Left cardiac atrium (tissue), 4 donors: ENCODE results near the gene FAM114A1. TPM values are rescaled to one million over a fixed set of nuclear protein-coding genes. Genes with fewer than 3 reads are reported as not detected.
A peak's percentile ranks its signal among the peaks of the same experiment; 100 is the strongest.
"Not testable (repeated sequence)": the region's sequence is repeated elsewhere in the genome, so short reads cannot be mapped to it uniquely, and the experiment has no call there.

Experiments used
- ATAC-seq, 2 donors: fragments of 200-7000 bp; cut with Tn5 transposase; one replicate each; pipeline ENCODE4 v1.9.1; 2020; ENCODE audit warnings: mild to moderate bottlenecking in 2 of 2, moderate library complexity in 2 of 2
- DNase-seq: peaks from one replicate; pipeline ENCODE4 v3.0.0-alpha.2; 2020
- intact Hi-C, 2 donors: fragments of 100-400 bp; cut with DNase I; formaldehyde crosslinking; loops; one replicate each; pipeline versions ENCODE4 v1.14.1 to v1.15.1; 2022 to 2023
- total RNA-seq, 2 donors: library from RNA; stranded (reverse); fragmentation: NEBNext Ultra II Directional; extraction: Animal tissue kit (Norgen Biotek cat#: 25700); gene quantifications; one replicate each; pipeline ENCODE4 v1.2.1, GENCODE V29; 2021
- donor health status: DM: no; HTN: yes; CAD: no.
- donor health status: DM: no; HTN: yes; CAD: no; lungs with severe emphysema.
- donor health status: DM: yes; HTN: yes; CAD: no.
- donor health status: Dilated cardiomyopathy.

FAM114A1 gene
- total RNA-seq, 2 donors from 2014 or later = 38.3 to 49.2 TPM

GRCh38 chr4:38921151-38921550, 53.5 kb downstream of the FAM114A1 start:
- DNase-seq = no peak
- intact Hi-C loops = no loop called here
- no peak for ATAC-seq

DNA sequence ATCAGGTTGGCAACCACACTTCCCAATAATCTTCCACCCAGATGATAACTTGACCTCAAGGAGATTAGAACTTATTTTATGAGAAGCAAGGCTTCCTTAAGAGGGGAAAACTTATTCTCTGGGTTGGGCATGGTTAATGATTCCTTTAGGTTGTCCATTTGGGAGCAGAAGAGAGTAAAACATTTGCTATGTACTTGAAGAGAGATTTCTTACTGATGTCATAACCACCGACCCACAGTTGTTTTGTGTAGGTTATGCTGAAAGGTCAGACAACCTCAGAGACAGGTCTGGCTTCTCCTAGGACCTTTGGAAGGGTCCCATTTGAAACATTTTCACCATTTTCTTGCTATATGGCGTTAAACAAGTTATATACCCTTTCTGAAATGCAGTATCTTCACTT, 56.1 kb downstream of the FAM114A1 start:
- no peak for ATAC-seq
- no peak for DNase-seq

GRCh38 chr4:38924353-38924752, 56.7 kb downstream of the FAM114A1 start:
- peak in 1 of 2 donors; percentile 44 for ATAC-seq
- DNase-seq = no peak
- intact Hi-C loops = no loop called here

More for the DNA sequence above, 56.1 kb downstream of the FAM114A1 start:
- intact Hi-C loops = no loop called here

DNA sequence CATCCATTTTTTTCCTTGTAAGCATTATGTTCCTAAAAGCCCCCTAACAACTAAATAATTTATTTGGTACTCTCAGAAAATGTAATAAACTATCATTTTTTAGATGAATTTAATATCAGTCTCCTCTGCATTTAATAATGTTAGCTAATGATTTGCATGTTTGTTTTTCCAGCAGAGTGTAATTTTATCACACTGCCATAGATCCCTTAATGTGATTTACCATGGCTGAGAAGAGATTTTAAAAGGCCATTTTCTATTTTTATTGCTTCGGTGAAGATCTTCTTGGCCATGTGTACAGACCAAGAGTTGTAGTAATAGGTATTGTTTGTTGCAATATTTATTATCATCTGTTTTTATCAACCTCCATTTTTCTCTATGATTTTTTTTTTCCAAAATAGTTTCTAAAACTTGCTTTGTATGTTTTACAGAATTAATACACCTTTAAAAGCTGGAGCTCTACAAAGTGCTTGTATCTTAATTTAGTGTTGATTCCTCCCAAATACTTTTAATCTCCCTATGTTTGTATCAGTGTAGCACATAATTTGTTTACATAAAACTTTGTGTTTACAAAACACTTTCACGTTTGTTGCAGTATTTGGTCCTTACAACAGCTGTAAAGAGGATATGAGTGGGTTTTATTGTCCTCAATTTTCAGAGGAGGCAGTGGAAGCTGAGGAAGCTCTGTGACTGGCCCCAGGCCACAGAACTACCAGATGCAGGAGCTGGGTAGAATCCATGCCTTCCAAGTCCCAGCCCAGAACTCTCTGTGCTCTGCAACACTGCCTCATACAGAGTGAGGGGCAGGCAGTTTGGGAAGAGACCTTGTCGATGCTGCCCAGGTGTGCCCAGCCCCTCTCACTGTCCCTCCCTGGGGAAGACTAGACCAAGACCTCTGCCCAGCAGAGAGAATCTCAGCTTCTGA, 58.1 kb downstream of the FAM114A1 start:
- intact Hi-C loops = no loop called here
- no peak for DNase-seq
- no peak for ATAC-seq

DNA sequence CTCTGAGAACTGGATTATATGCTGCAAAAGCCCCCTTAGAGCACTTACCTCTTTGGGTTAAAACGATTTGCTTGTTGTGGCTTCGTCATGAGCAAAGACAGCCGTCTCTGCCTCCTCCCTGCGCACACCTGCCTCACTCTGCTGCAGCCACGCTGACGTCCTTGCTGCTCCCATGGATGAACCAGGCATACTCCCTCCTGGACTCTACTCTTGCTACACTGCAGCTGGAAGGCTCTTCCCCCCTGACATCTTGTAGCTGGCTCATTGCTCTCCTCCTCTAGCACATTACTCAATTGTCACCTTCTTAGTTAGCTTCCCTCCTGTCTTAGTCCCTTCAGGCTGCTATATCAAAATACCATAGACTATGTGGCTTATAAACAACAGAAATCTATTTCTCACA, 59.3 kb downstream of the FAM114A1 start:
- ATAC-seq (no peak), DNase-seq (no peak)
- intact Hi-C loops = no loop called here

- intact Hi-C loops = no loop called here
- no peak for DNase-seq
- ATAC-seq = no peak
Observed at GRCh38 chr4:38928568-38928967, 61.0 kb downstream of the FAM114A1 start.

DNA sequence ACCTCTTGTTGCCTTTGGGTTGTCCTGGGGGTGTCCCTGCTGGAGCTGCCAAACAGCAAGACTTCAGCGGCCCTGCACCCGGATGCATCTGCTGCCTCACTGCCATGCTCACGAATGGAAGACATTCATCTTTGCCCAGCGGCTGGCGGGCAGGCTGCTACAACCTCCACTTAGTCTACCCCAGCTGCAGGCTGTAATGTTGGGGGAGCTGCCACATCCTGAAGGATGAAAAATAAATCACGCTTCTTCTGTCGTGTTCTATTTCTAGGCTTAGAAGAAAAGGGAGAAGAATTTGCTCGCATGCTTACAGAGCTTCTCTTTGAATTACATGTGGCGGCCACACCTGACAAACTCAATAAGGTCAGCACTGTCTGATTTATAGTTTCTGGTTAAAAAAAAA, 61.4 kb downstream of the FAM114A1 start:
- no peak for DNase-seq
- no peak for ATAC-seq
- intact Hi-C loops = no loop called here

DNA sequence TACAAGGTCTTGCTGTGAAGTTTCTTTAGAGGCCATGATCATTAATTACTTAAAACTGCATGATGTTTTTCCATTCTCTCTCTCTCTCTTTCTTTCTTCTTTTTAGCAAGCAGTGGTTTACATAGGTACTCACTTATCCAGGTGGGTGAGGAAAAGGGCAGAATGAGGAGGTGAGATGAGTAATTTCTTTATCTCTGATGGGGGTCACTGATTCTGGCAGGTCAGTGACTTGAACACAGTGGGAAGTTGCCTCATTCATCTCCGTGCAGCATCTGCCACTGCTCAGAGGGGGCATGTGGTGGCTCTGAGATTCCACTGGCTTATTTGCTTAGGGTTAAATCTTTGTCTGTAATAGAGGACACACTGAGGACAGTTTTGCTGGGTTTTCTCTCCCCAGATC, 62.6 kb downstream of the FAM114A1 start:
- intact Hi-C loops = no loop called here
- ATAC-seq (no peak), DNase-seq (no peak)

DNA sequence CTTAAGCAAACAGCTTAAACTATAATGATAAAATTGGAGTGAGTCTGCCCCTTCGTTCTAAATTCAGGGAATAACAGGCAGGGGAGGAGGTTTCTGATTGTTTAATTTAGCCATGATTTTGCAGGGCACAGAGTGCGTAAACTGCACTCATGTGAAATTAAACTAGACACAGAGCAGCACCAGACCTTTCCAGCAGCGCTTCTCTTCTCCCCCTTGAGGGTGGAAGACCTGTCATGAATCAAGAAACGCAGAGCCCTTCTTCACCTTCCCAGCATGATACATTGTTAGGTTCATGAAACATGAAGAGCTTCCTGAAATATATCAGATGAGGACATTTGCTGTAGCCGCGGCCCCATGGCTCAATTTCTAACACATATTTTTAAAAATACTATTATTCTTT, 63.1 kb downstream of the FAM114A1 start:
- no peak for ATAC-seq
- intact Hi-C loops = no loop called here
- DNase-seq = no peak

DNA sequence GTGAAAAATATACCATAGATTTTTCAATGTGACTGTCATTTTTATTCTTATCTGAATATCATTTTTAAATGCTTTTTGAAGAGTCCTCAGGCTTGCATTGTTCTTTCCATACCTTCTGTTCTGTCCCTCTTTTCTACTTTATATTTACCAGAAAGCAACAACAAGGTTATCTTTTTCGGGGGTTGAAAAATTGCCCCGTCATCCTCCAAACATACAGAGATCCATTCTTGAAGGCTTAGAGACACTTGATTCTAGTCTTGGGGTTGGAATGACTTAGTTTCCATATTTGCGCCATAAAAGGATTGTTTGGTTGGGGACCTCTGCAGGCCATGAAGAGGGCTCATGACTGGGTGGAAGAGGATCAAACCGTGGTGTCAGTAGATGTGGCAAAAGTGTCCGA, 63.5 kb downstream of the FAM114A1 start:
- no peak for ATAC-seq
- intact Hi-C loops = no loop called here
- no peak for DNase-seq

DNA sequence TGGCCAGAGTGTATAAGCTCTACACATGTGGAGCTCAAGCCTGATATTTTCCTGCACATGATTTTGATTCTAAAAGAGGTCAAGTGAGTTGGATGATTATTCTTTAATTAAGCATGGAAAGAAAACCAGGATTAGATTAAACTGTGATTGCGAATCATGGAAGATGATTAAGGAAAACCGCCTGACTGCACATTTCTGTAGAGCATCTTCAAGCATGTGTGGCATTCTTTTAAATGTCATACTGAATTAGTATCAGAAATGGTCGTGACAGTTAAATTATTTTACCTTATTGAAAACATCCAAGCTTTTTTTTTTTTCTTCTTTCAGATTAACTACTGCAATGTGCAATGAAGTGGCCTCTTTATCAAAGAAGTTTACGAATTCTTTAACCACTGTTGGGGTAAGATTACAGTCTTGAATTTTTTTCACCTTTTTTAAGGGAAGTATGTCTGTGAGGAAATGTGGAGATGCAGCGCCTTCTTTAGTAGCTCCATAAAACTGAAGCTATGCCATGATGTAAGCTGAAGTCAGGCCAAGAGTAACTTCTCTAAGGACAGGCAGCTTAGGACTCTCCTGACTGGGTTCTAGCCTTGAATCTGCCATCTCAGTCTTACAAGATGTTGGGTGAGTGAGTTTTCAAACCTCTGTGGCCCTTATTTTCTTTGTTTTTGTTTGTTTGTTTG, 67.9 kb downstream of the FAM114A1 start:
- intact Hi-C loops = no loop called here
- ATAC-seq (no peak), DNase-seq (no peak)

GRCh38 chr4:38939165-38939564, 71.6 kb downstream of the FAM114A1 start:
- ATAC-seq (no peak), DNase-seq (no peak)
- intact Hi-C loops = no loop called here

DNA sequence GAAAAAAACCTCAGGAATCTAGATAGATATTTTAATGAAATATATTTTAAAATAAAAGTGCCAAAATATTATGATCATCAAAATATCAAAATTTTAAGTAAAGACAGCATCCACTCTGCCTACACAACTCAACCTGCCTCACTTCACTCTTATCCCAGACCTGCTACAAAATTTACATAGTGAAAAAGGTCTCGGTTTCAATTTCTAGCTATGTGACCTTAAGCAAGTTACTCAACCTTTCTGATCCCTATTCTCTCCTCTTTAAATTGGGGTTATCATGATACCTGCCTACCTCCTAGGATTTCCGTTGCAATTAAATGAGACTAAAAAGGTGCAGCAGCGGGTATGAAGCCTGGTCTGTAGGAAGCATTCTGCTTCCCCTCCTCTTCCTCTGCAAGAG, 72.9 kb downstream of the FAM114A1 start:
- no peak for ATAC-seq
- intact Hi-C loops = no loop called here

GRCh38 chr4:38941906-38942305, 74.3 kb downstream of the FAM114A1 start:
- DNase-seq, intact Hi-C loops, ATAC-seq: not testable (repeated sequence)

More for the DNA sequence above, 72.9 kb downstream of the FAM114A1 start:
- DNase-seq = no peak

- intact Hi-C loops = no loop called here
- DNase-seq (peak; percentile 23), ATAC-seq (peak in 1 of 2 donors; percentile 70)
Observed at GRCh38 chr4:38943343-38943742, 75.7 kb downstream of the FAM114A1 start.

GRCh38 chr4:38944440-38944839, 76.8 kb downstream of the FAM114A1 start:
- ATAC-seq = no peak
- DNase-seq = no peak
- intact Hi-C loops = no loop called here

DNA sequence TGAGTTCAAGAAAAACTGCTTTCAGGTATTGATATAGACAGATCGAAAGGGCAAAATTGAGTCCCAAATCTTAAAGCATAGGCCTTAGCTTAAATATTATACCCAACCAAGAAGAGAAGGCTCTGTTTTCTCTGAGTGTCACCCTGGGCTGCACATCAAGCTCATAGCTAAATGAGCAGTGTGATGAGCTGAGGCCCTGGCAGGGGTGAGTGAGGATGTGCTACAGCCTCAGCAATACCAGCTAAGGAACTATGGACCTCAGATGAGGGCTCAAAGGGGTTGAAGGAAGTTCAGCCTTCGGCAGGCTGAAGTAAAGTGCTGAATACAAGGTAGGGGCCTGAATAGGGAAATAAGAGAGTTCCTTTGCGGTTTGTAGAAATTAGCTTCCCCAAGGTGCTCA, 79.3 kb downstream of the FAM114A1 start:
- intact Hi-C loops = no loop called here

GRCh38 chr4:38948551-38948950, 80.9 kb downstream of the FAM114A1 start:
- intact Hi-C loops = no loop called here
- ATAC-seq (peak; percentile 72 to 90), DNase-seq (peak; percentile 31)

More for the DNA sequence above, 79.3 kb downstream of the FAM114A1 start:
- ATAC-seq (no peak), DNase-seq (no peak)

DNA sequence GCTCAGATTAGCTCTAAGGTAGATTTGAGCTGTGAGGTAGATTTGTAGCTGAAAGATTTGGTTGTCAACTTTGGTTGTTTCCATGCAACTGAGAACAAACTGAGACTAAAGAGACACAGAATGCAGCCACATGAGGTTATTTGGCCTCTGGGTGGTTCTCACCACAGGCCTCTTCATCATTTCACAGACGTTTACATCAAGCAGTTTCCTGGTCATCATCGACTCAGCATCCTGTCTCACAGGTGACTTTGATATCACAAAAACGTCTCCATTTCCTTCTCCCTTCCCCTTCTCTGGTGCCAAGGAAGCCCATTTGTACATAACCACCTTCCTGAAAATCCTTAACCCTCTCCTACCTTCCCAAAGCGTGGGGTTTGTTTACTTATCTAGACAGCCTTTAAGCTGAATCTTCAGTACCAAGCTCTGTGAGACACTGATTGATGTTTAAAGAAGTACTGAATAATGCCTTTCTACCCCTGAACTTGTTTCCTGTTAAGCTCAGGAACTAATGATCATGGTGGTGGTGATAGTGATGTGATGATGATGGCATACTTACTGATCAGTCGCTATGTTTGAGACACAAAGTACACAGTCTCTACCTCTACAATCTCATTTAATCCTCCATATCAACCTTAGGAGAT, 81.9 kb downstream of the FAM114A1 start:
- intact Hi-C loops = no loop called here
- ATAC-seq (no peak), DNase-seq (no peak)

DNA sequence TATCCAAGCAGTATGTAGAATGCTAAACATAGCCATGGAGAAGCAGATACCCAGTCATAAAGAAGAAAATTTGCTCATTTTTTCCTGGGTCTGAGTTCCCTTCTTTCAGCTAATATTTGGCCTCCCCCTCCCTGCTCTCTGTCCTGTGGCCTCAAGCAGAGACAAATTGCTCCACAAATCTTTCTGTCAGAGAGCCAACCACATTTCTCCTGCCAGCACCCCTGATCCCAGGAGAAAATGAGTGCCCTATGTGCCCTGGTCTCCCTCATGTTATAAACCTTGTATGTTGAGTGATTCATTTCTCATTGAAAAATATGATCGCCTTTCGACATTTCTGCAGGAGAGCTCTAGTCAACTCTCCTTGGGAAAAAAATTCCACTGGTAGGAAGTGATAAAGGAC, 82.6 kb downstream of the FAM114A1 start:
- intact Hi-C loops = no loop called here
- DNase-seq = no peak
- no peak for ATAC-seq
